ENCODE measurements around the gene RGS21. TPM values are rescaled to one million over a fixed set of nuclear protein-coding genes. Genes with fewer than 3 reads are reported as not detected.

The RGS21 gene, protein sequence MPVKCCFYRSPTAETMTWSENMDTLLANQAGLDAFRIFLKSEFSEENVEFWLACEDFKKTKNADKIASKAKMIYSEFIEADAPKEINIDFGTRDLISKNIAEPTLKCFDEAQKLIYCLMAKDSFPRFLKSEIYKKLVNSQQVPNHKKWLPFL
- total RNA-seq = not detected in 2 replicates

DNA sequence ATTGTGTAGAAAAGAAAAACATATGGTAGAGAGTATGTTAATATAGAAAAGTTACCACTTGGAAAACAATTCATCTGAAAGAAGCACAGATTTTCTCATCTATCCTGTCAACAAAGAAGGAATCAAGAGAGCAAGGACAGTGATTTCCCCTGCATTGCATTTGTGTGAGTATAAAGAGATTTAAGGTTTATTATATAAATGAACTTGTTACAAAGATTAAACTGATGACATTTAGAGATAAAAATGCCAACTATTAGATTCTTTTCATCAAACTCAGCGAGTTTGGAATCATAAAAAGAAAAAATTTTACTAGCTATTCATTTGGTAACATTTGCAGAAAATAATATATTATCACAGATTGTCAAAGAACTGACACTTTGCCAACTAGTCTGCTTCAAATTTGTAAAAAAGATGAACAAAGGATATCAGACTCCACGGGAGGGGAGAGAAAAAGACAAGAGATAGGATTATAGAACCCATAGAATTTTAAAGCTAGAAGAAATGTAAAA lies at the start of gene RGS21:
TSS of gene RGS21 (plus strand) at position 51 of the 509 bp plus-strand sequence. CDS start 26,045 bp downstream, outside the sequence.
- H3K4me3 ChIP-seq (ENCODE audit: low read depth, low read length) = no peak within 1 kb of the TSS
- no peak for DNase-seq (ENCODE audit: low read depth)
- TF ChIP-seq, protein P1, sequence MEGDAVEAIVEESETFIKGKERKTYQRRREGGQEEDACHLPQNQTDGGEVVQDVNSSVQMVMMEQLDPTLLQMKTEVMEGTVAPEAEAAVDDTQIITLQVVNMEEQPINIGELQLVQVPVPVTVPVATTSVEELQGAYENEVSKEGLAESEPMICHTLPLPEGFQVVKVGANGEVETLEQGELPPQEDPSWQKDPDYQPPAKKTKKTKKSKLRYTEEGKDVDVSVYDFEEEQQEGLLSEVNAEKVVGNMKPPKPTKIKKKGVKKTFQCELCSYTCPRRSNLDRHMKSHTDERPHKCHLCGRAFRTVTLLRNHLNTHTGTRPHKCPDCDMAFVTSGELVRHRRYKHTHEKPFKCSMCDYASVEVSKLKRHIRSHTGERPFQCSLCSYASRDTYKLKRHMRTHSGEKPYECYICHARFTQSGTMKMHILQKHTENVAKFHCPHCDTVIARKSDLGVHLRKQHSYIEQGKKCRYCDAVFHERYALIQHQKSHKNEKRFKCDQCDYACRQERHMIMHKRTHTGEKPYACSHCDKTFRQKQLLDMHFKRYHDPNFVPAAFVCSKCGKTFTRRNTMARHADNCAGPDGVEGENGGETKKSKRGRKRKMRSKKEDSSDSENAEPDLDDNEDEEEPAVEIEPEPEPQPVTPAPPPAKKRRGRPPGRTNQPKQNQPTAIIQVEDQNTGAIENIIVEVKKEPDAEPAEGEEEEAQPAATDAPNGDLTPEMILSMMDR (IDR thresholded peaks at IDR 0.05; ENCODE audit: insufficient read depth, low read depth, low read length) = no peak

- DNase-seq (ENCODE audit: low read depth) = no peak
- TF ChIP-seq, protein P1 (IDR thresholded peaks at IDR 0.05; ENCODE audit: insufficient read depth, low read depth, low read length) = no peak
- H3K4me3 ChIP-seq (ENCODE audit: low read depth, low read length) = no peak overlapping the region
These were observed 48.2 kb upstream of the RGS21 start for GRCh38 chr1:192268468-192269052.

DNA sequence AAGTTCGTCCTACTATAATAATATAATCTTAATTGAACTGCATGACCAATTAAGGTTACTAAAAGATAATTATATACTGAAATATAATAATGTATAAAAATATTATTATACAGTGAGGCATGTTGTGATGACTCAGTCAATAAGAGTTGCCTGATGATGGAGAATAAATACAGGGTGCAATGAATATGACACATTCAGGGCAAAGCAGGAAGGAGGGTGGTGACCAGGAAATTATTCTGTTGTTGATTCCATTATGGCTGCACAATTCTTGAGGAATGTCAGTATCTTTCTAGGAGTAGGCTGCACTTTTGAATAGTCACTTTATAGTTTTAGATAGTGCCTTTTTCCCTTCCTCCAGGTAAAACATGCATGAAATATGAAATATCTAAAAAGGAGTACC lies 46.4 kb upstream of the RGS21 start:
- H3K4me3 ChIP-seq (ENCODE audit: low read depth, low read length) = no peak overlapping the region
- no peak for DNase-seq (ENCODE audit: low read depth)
- TF ChIP-seq, protein P1 (IDR thresholded peaks at IDR 0.05; ENCODE audit: insufficient read depth, low read depth, low read length) = no peak

GRCh38 chr1:192272732-192273131 lies 44.1 kb upstream of the RGS21 start:
- no peak overlapping the region for H3K4me3 ChIP-seq (ENCODE audit: low read depth, low read length)
- no peak for DNase-seq (ENCODE audit: low read depth)
- TF ChIP-seq, protein P1 (IDR thresholded peaks at IDR 0.05; ENCODE audit: insufficient read depth, low read depth, low read length) = no peak

DNA sequence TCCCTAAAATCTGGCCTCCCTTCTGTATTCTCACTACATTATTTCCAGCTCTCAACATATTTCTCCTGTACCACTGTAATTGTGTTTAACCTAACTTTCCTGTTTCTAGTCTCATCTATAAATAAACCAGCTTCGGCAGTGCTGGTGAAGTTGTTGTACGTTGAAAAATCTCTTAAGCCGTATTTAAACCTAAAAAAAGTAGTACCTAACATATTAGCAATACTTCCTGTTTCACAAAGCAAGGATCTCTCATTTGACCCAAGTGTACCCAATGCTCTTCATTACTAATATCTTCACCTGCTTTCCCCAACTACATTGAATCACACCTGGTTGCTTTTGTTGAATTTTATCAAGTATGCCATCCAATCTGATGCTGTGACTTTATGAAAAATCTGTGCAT lies 42.2 kb upstream of the RGS21 start:
- TF ChIP-seq, protein P1 (IDR thresholded peaks at IDR 0.05; ENCODE audit: insufficient read depth, low read depth, low read length) = no peak
- no peak overlapping the region for H3K4me3 ChIP-seq (ENCODE audit: low read depth, low read length)
- no peak for DNase-seq (ENCODE audit: low read depth)

DNA sequence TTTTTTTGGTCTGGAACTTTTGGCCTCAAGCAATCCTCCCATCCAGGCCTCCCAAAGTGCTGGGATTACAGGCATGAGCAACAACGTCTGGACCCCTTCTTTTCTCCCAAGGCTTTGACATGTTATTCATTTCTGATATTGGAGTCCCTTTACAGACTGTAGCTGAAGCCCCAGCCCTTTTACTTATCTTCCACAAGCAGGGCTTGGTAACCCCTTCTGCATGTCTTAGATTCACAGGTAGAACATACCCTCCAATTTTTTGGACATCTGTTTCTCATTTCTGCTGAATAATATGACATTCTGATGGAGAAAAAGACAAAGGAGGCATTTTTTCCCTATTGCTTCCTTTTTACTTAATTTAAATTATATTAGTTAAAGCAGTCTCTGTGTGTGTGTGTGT lies 39.2 kb upstream of the RGS21 start:
- no peak overlapping the region for H3K4me3 ChIP-seq (ENCODE audit: low read depth, low read length)
- DNase-seq (ENCODE audit: low read depth) = no peak

More for the DNA sequence above, 39.2 kb upstream of the RGS21 start:
- TF ChIP-seq, protein P1 (IDR thresholded peaks at IDR 0.05; ENCODE audit: insufficient read depth, low read depth, low read length) = no peak
